Skin of body (tissue), 2 donors: ENCODE results near the gene SLC46A1. TPM values are rescaled to one million over a fixed set of nuclear protein-coding genes. Genes with fewer than 3 reads are reported as not detected.

ENCODE experiments used
- DNase-seq: peaks from one replicate; lab custom pipeline; 2025; lab: John Stamatoyannopoulos, UW
- total RNA-seq: library from RNA; depleted of rRNA; stranded (reverse); fragments of >200 nt; gene quantifications from one replicate; pipeline ENCODE4 v1.2.3, GENCODE V29; 2014

SLC46A1 gene
- total RNA-seq, 1 donor from 2014 or later: 5.5 TPM

- DNase-seq: no peak
Measured at GRCh38 chr17:28404461-28404811, 1.6 kb downstream of the SLC46A1 start.

GRCh38 chr17:28404007-28404406 is 2.0 kb downstream of the SLC46A1 start:
- no peak for DNase-seq

GRCh38 chr17:28402844-28403243 is 3.2 kb downstream of the SLC46A1 start:
- DNase-seq: no peak

GRCh38 chr17:28402224-28402630 is 3.8 kb downstream of the SLC46A1 start:
- DNase-seq: no peak

- DNase-seq: no peak
Measured at GRCh38 chr17:28399808-28400207, 6.2 kb downstream of the SLC46A1 start.

GRCh38 chr17:28398280-28398981 is 7.6 kb downstream of the SLC46A1 start:
- DNase-seq: no peak

- no peak for DNase-seq
Measured at GRCh38 chr17:28397687-28398279, 8.2 kb downstream of the SLC46A1 start.

GRCh38 chr17:28397275-28397674 is 8.7 kb downstream of the SLC46A1 start:
- DNase-seq: no peak

GRCh38 chr17:28396635-28397239 is 9.3 kb downstream of the SLC46A1 start:
- DNase-seq: no peak

- DNase-seq: no peak
Measured at GRCh38 chr17:28395968-28396367, 10.0 kb downstream of the SLC46A1 start.

- DNase-seq: no peak
Measured at GRCh38 chr17:28395426-28395825, 10.6 kb downstream of the SLC46A1 start.

- no peak for DNase-seq
Measured at GRCh38 chr17:28394337-28395116, 11.5 kb downstream of the SLC46A1 start.

- DNase-seq: no peak
Measured at GRCh38 chr17:28392491-28392890, 13.5 kb downstream of the SLC46A1 start.

GRCh38 chr17:28391401-28391800 is 14.6 kb downstream of the SLC46A1 start:
- DNase-seq: no peak

GRCh38 chr17:28390984-28391383 is 15.0 kb downstream of the SLC46A1 start:
- DNase-seq: no peak

GRCh38 chr17:28390563-28390962 is 15.4 kb downstream of the SLC46A1 start:
- no peak for DNase-seq

- DNase-seq: no peak
Measured at GRCh38 chr17:28390141-28390540, 15.9 kb downstream of the SLC46A1 start.

GRCh38 chr17:28388106-28388505 is 17.9 kb downstream of the SLC46A1 start:
- DNase-seq: no peak

GRCh38 chr17:28386391-28386790 is 19.6 kb downstream of the SLC46A1 start:
- no peak for DNase-seq

GRCh38 chr17:28385406-28385805 is 20.6 kb downstream of the SLC46A1 start:
- no peak for DNase-seq

GRCh38 chr17:28385037-28385400 is 21.0 kb downstream of the SLC46A1 start:
- DNase-seq: no peak
